ENCODE data around the gene CYB5B. TPM values are rescaled to one million over a fixed set of nuclear protein-coding genes. Genes with fewer than 3 reads are reported as not detected.

The CYB5B gene
- polyA plus RNA-seq, 1 of the 3 experiments (the other 2 are of a cell fraction): 64.4 TPM

DNA sequence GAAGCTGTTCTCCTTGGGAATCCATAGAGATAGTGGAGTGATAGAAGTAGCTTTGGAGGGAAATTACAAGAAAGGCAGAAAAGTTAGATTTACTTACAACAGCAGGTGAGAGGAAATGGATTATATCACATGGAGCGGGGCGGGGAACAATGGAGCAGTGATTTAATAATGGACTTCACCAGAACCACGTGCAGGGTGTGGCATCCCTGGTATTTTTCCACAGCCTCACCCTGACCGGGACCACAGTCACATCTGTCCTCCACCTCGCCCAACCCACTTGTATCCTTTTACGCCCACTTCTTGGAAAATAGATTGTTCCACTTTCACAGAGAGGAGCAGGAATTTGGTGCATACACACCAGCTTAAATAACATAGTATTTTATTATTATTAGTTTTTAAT, 15.9 kb upstream of the CYB5B start:
- no peaks in the 10 kb centered on the region for H3K79me2 ChIP-seq (ENCODE audit: insufficient read depth)
- ChIA-PET CTCF (interaction anchor here (0.6 to 2.6 kb wide), 5 partner anchors 9 to 300 kb away, joined by 3 to 10 read pairs (median 3); no protein-coding TSS in a partner anchor), POLR2A (no interaction called here)
- H3K4me3 ChIP-seq (ENCODE audit: low read depth in 2 of 2, low read length in 1 of 2): no peak overlapping the region
- H3K4me2 ChIP-seq: no peak overlapping the region
- DNase-seq: no peak
- H3F3A ChIP-seq (replicated peaks; ENCODE audit: insufficient read depth): peaks cover 21% of the 10 kb centered on the region
- H3K9me2 ChIP-seq: no peaks in the 10 kb centered on the region
- H3K4me1 ChIP-seq (ENCODE audit: control insufficient read depth in 1 of 2, insufficient read depth in 2 of 2, low read depth in 1 of 2, low read length in 1 of 2): peaks cover 7 to 12% of the 10 kb centered on the region in 2 experiments; a peak in 3 of 4 replicates
- no peaks in the 10 kb centered on the region for H3K9me3 ChIP-seq
- TF ChIP-seq GABPA (IDR thresholded peaks at IDR 0.05; ENCODE audit: low read depth): no peak
- no peak for TF ChIP-seq MXI1 (IDR thresholded peaks at IDR 0.05; ENCODE audit: low read depth, low read length)
- TF ChIP-seq, protein P1, sequence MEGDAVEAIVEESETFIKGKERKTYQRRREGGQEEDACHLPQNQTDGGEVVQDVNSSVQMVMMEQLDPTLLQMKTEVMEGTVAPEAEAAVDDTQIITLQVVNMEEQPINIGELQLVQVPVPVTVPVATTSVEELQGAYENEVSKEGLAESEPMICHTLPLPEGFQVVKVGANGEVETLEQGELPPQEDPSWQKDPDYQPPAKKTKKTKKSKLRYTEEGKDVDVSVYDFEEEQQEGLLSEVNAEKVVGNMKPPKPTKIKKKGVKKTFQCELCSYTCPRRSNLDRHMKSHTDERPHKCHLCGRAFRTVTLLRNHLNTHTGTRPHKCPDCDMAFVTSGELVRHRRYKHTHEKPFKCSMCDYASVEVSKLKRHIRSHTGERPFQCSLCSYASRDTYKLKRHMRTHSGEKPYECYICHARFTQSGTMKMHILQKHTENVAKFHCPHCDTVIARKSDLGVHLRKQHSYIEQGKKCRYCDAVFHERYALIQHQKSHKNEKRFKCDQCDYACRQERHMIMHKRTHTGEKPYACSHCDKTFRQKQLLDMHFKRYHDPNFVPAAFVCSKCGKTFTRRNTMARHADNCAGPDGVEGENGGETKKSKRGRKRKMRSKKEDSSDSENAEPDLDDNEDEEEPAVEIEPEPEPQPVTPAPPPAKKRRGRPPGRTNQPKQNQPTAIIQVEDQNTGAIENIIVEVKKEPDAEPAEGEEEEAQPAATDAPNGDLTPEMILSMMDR (IDR thresholded peaks at IDR 0.05): no peak
- TF ChIP-seq, protein P2, sequence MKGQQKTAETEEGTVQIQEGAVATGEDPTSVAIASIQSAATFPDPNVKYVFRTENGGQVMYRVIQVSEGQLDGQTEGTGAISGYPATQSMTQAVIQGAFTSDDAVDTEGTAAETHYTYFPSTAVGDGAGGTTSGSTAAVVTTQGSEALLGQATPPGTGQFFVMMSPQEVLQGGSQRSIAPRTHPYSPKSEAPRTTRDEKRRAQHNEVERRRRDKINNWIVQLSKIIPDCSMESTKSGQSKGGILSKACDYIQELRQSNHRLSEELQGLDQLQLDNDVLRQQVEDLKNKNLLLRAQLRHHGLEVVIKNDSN (IDR thresholded peaks at IDR 0.05; ENCODE audit: borderline replicate concordance, low read depth): no peak
- no peak for TF ChIP-seq TEAD4 (IDR thresholded peaks at IDR 0.05; ENCODE audit: borderline replicate concordance, insufficient read depth)
- TF ChIP-seq FOSL2 (IDR thresholded peaks at IDR 0.05; ENCODE audit: borderline replicate concordance, low read depth): no peak
- TF ChIP-seq SMC3 (IDR thresholded peaks at IDR 0.05; ENCODE audit: low read depth, low read length): no peak
- TF ChIP-seq, protein P3, sequence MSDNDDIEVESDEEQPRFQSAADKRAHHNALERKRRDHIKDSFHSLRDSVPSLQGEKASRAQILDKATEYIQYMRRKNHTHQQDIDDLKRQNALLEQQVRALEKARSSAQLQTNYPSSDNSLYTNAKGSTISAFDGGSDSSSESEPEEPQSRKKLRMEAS (IDR thresholded peaks at IDR 0.05; ENCODE audit: low read depth): no peak
- no peak for TF ChIP-seq MEF2A (IDR thresholded peaks at IDR 0.05; ENCODE audit: borderline replicate concordance, low read depth)
- no peak for TF ChIP-seq CHD2 (IDR thresholded peaks at IDR 0.05; ENCODE audit: low read length, partially characterized antibody)
- TF ChIP-seq TCF12 (IDR thresholded peaks at IDR 0.05): no peak
- no peak for TF ChIP-seq FOXJ3 (CRISPR knock-in tag; IDR thresholded peaks at IDR 0.05)
- TF ChIP-seq, protein P4, sequence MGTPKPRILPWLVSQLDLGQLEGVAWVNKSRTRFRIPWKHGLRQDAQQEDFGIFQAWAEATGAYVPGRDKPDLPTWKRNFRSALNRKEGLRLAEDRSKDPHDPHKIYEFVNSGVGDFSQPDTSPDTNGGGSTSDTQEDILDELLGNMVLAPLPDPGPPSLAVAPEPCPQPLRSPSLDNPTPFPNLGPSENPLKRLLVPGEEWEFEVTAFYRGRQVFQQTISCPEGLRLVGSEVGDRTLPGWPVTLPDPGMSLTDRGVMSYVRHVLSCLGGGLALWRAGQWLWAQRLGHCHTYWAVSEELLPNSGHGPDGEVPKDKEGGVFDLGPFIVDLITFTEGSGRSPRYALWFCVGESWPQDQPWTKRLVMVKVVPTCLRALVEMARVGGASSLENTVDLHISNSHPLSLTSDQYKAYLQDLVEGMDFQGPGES (IDR thresholded peaks at IDR 0.05; ENCODE audit: low read depth, low read length): no peak
- TF ChIP-seq RXRA (IDR thresholded peaks at IDR 0.05; ENCODE audit: borderline replicate concordance, low read depth): no peak
- no peak for TF ChIP-seq NFIC (IDR thresholded peaks at IDR 0.05; ENCODE audit: borderline replicate concordance)
- no peak for TF ChIP-seq YY1 (IDR thresholded peaks at IDR 0.05; ENCODE audit: low read depth)
- no peak for TF ChIP-seq JUND (IDR thresholded peaks at IDR 0.05)
- H3K36me3 ChIP-seq (replicated peaks in 1 of 2; ENCODE audit: control insufficient read depth in 1 of 2, insufficient read depth in 2 of 2, low read length in 1 of 2): no peaks in the 10 kb centered on the region
- H3K27ac ChIP-seq (ENCODE audit: low read depth in 2 of 2, low read length in 1 of 2): no peak overlapping the region
- no peaks in the 10 kb centered on the region for H4K20me1 ChIP-seq (ENCODE audit: insufficient read depth)
- no peak overlapping the region for H3K9ac ChIP-seq
- 81% methylated on average over 6 of the region's 6 CpGs for WGBS (ENCODE audit: low lambda C conversion rate)
- no peak overlapping the region for H2AFZ ChIP-seq (ENCODE audit: low read depth)
- H3K27me3 ChIP-seq (ENCODE audit: insufficient read depth): no peaks in the 10 kb centered on the region

Measured in SK-N-SH (cell line).